Caki2 (cell line): ENCODE data around the gene FNDC5. TPM values are rescaled to one million over a fixed set of nuclear protein-coding genes. Genes with fewer than 3 reads are reported as not detected.
"Not testable (repeated sequence)": the region's sequence is repeated elsewhere in the genome, so short reads cannot be mapped to it uniquely, and the experiment has no call there.

Source experiments
- DNase-seq: peaks from one replicate; pipeline ENCODE4 v3.0.0-alpha.2; 2015; ENCODE audit warnings: low read depth
- in situ Hi-C: cut with HindIII; loops from 2 replicates; pipeline ENCODE4 v1.10.0; 2016; ENCODE audit warnings: low sequenced_read_pairs, low pct_unique_long_range_greater_than_20kb, mixed read lengths
- total RNA-seq: library from RNA; depleted of rRNA; stranded (reverse); fragments of >200 nt; shearing (Covaris generic); gene quantifications from 2 replicates; pipeline ENCODE4 v1.2.3, GENCODE V29; 2014; ENCODE audit warnings: low replicate concordance; rRNA removed

The FNDC5 gene
- 3.3 TPM in 1 of 2 replicates, not detected in the other for total RNA-seq

GRCh38 chr1:32870615-32871363 is at the start of gene FNDC5:
TSS of gene FNDC5 (minus strand) at chr1:32870912.
- DNase-seq, result no peak
- in situ Hi-C loops, result no loop called here

DNA sequence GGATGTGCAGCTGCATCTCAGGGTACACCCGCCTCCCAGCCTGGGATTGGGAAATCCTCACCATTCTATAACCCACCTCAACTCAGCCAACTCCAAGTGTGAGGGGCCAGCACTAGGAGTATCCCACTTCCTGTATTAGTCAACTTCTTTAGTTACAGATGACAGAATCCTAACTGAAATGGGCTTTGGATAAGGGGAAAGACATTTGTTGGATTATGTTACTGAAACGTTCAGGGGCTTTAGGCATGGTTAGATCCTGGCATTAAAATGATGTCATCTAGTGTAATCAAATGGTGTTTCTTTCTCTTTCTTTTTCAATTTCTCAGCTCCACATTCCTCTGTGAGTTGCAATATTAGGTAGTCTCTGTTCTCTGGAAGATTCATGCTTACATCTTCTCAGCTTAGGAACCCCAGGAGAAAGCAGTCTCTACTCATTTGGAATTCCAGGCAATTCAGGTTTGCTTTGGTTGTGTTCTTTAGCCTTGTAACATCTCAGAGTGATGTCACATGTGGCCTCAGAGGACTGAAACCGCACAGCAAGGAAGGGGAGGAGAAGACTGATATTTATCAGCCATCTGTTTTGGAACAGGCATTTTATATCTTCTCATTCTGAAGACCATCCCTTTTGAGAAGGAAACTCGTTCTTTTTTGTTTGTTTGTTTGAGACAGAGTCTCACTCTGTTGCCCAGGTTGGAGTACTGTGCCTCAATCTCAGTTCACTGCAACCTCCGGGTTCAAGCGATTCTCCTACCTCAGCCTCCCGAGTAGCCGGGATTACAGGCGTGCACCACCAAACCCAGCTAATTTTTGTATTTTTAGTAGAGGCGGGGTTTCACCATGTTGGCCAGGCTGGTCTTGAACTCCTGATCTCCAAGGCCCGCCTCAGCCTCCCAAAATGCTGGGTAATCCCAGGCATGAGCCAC is 49.4 kb upstream of the FNDC5 start:
- DNase-seq, result no peak
- in situ Hi-C loops, result no loop called here

GRCh38 chr1:32918179-32918578 is 47.5 kb upstream of the FNDC5 start:
- in situ Hi-C loops, result no loop called here
- no peak for DNase-seq

GRCh38 chr1:32917521-32917920 is 46.8 kb upstream of the FNDC5 start:
- in situ Hi-C loops, result no loop called here
- DNase-seq, result no peak

GRCh38 chr1:32915766-32916706 is 45.3 kb upstream of the FNDC5 start:
- no peak for DNase-seq
- in situ Hi-C loops, result no loop called here

- in situ Hi-C loops, result no loop called here
- no peak for DNase-seq
Measured at GRCh38 chr1:32910319-32910718, 39.6 kb upstream of the FNDC5 start.

DNA sequence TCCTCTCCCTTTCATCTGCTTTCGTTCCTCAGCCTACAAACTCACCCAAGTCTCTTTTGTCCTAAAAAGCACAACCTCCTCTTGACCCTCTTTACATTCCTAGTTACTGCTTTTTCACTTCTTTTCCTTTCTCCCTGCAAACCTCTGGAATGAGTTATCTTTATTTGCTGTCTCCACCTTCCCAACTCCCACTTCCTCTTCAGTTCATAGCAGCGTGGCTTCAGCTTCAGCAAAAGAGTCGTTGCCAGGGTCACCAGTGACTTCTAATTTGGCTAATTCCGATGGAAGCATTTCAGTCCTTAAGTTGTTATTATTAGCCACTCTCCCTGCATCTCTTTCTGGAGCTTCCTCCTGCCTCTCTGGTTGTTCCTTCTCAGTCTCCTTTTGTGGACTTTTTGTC is 36.7 kb upstream of the FNDC5 start:
- in situ Hi-C loops, result no loop called here
- DNase-seq, result no peak

DNA sequence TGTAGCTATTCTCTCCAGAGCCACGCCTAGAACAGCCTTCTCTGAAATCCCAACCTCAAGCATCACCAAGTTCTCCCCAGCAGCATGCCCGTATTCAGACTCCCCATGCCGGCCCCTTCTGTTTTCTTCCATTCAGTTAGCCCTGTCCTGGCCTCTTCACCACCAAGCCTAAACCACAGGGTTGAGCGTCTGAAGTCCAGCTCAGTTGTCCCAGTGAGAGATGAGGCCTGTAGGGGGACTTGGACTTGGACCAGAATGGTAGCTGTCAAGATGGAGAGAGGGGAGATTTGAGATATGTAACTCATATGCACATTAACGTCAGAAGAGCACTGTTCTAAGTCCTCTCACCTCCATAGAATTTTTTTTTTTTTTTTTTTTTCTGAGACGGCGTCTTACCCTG is 35.9 kb upstream of the FNDC5 start:
- in situ Hi-C loops, result no loop called here
- no peak for DNase-seq

GRCh38 chr1:32905588-32905987 is 34.9 kb upstream of the FNDC5 start:
- DNase-seq, in situ Hi-C loops: not testable (repeated sequence)

GRCh38 chr1:32904797-32905196 is 34.1 kb upstream of the FNDC5 start:
- no peak for DNase-seq

GRCh38 chr1:32903991-32904785 is 33.5 kb upstream of the FNDC5 start:
- in situ Hi-C loops, result no loop called here
- DNase-seq, result no peak

More at GRCh38 chr1:32904797-32905196, 34.1 kb upstream of the FNDC5 start:
- in situ Hi-C loops, result no loop called here

DNA sequence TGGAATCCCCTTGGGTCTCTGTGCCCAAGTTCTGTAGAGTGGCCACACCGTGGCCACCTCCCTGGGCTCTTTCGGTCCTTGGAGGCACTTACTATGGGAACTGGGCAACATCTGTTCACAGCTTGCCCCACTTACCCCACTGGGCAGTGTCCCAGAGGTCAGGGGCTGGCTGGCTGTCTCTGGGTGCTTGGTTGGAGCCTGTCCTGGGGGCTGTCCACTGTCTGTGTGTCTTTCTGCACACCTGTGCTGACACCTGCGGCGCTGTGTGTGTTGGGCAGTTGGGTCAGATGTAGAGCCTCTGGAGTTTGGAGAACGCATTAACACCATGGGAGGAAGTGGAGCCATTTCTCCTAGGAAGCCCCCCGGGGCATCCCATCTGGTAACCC is 31.8 kb upstream of the FNDC5 start:
- in situ Hi-C loops, result no loop called here
- DNase-seq, result no peak

DNA sequence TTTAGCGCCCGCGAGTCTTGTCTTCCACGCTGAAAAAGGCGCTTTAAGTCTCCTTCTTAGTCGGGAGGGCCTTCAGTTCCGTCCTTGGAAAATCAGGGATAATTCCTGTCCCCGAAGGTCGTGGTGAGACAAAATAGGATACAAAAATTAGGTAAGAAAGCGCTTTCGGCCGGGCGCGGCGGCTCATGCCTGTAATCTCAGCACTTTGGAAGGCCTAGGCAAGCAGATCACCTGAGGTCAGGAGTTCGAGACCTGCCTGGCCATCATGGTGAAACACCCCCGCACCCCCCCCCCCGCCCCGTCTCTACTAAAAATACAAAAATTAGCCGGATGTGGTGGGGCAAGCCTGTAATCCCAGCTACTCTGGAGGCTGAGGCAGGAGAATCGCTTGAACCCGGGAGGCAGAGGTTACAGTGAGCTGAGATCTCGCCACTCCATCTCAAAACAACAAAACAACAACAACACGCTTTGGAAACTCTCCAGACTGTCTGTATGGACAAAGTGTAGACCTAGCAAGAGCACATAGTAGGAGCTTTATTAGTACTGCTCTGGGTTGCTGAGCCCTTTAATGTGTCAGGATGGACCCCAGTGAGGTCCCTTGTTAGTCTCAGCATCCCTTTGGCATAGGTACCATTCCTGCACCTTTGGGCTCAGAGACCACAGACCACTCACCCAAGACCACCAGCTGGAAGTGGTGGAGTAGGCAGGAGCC is 31.3 kb upstream of the FNDC5 start:
- no peak for DNase-seq
- in situ Hi-C loops, result no loop called here

GRCh38 chr1:32900956-32901822 is 30.5 kb upstream of the FNDC5 start, which contains the start of gene TMEM54:
TSS of gene TMEM54 (minus strand) at chr1:32901389. CDS start at chr1:32901238, 151 bp downstream.
- no peak for DNase-seq
- in situ Hi-C loops, result no loop called here

- no peak for DNase-seq
- in situ Hi-C loops, result no loop called here
Measured at GRCh38 chr1:32900371-32900955, 29.8 kb upstream of the FNDC5 start.
